H1 (cell line): ENCODE data around the gene NR4A2. TPM values are rescaled to one million over a fixed set of nuclear protein-coding genes. Genes with fewer than 3 reads are reported as not detected.

Source experiments
- CTCF ChIA-PET: fragments of 300-600 bp; sonication (Branson Sonifier 250); formaldehyde crosslinking; loops from one replicate; lab custom pipeline; 2021; ENCODE audit not compliant: partially characterized antibody; lab: Charles Lee
- POLR2A ChIA-PET: fragments of 300-600 bp; sonication (Branson Sonifier 250); formaldehyde crosslinking; loops from one replicate; lab custom pipeline; 2021; ENCODE audit warnings: inconsistent platforms; ENCODE audit not compliant: partially characterized antibody; lab: Charles Lee
- DNase-seq, 2 experiments: peaks; one replicate each; pipeline versions ENCODE4 v3.0.0 to v3.0.0-alpha.2; 2010 to 2022; ENCODE audit warnings: low spot score in 2 of 2, low read depth in 1 of 2, mixed read lengths in 1 of 2
- FAIRE-seq: peaks from 2 replicates; lab custom pipeline; 2011; peaks lifted over from hg19 to GRCh38; lab: Jason Lieb, UNC
- H2AFZ ChIP-seq: 2 replicates; pipeline ENCODE4 v1.8.1; 2012; ENCODE audit warnings: low read length, inconsistent platforms
- H2AK5ac ChIP-seq: 2 replicates; pipeline ENCODE4 v1.6.1; 2013; ENCODE audit warnings: low read depth, low read length
- H2BK120ac ChIP-seq: replicated peaks from 2 replicates; pipeline ENCODE3; 2013; ENCODE audit warnings: low read depth, low read length, inconsistent platforms
- H2BK12ac ChIP-seq: 2 replicates; pipeline ENCODE4 v1.6.1; 2013; ENCODE audit warnings: low read depth, low read length
- H2BK15ac ChIP-seq: 2 replicates; pipeline ENCODE4 v1.6.1; 2013; ENCODE audit warnings: low read length
- H2BK20ac ChIP-seq: 2 replicates; pipeline ENCODE4 v1.6.1; 2013; ENCODE audit warnings: low read length
- H2BK5ac ChIP-seq: 2 replicates; pipeline ENCODE4 v1.6.1; 2013; ENCODE audit warnings: low read depth, low read length
- H3K14ac ChIP-seq: 2 replicates; pipeline ENCODE4 v1.6.1; 2013; ENCODE audit warnings: inconsistent platforms; ENCODE audit not compliant: insufficient read length
- H3K18ac ChIP-seq: 2 replicates; pipeline ENCODE4 v1.6.1; 2013; ENCODE audit warnings: low read length; ENCODE audit errors: extremely low read depth
- H3K23ac ChIP-seq: 2 replicates; pipeline ENCODE4 v1.6.1; 2013; ENCODE audit warnings: inconsistent platforms; ENCODE audit not compliant: insufficient read length
- H3K23me2 ChIP-seq: 2 replicates; pipeline ENCODE4 v1.6.1; 2013; ENCODE audit warnings: low read depth, low read length
- H3K27ac ChIP-seq: 2 replicates; pipeline ENCODE4 v1.6.1; 2011; ENCODE audit warnings: low read depth, low read length, inconsistent platforms
- H3K27me3 ChIP-seq, 4 experiments: replicated peaks in 1 of 4; 1 replicate in 1 of 4; 2 replicates in 3 of 4; pipeline versions ENCODE4 v1.6.1 to v1.8.1; 2011 to 2013; ENCODE audit warnings: low read length in 3 of 4, mild to moderate bottlenecking in 3 of 4, inconsistent platforms in 2 of 4, mixed read lengths in 2 of 4, moderate library complexity in 1 of 4; ENCODE audit not compliant: control insufficient read depth in 3 of 4, insufficient read depth in 3 of 4; ENCODE audit errors: extremely low read depth in 1 of 4
- H3K36me3 ChIP-seq, 4 experiments: 2 replicates each; pipeline versions ENCODE4 v1.6.1 to v1.8.1; 2011 to 2013; ENCODE audit warnings: mild to moderate bottlenecking in 4 of 4, low read length in 3 of 4, moderate library complexity in 2 of 4, control low read depth in 1 of 4, inconsistent platforms in 1 of 4; ENCODE audit not compliant: insufficient read depth in 4 of 4, control insufficient read depth in 2 of 4
- H3K4ac ChIP-seq: replicated peaks from 2 replicates; pipeline ENCODE3; 2013; ENCODE audit warnings: low read length, low read depth, mixed read lengths, inconsistent platforms; ENCODE audit not compliant: insufficient read length
- H3K4me1 ChIP-seq, 4 experiments: replicated peaks in 1 of 4; 1 replicate in 1 of 4; 2 replicates in 3 of 4; pipeline versions ENCODE4 v1.6.1 to v1.8.1; 2011 to 2013; ENCODE audit warnings: low read length in 3 of 4, inconsistent platforms in 2 of 4, mixed read lengths in 1 of 4; ENCODE audit not compliant: insufficient read depth in 4 of 4, control insufficient read depth in 3 of 4
- H3K4me2 ChIP-seq, 2 experiments: 2 replicates each; pipeline versions ENCODE4 v1.6.1 to v1.8.1; 2011 to 2013; ENCODE audit warnings: low read depth in 2 of 2, low read length in 2 of 2, control low read depth in 1 of 2, inconsistent platforms in 1 of 2, mild to moderate bottlenecking in 1 of 2; ENCODE audit not compliant: insufficient read depth in 1 of 2
- H3K4me3 ChIP-seq, 4 experiments: fragments of 200-600, 300-600 bp in 1 of 4; sonication (generic), shearing (Covaris generic), sonication (Bioruptor Twin) in 1 of 4; 2 replicates each; pipeline versions ENCODE4 v1.5.1 to v1.8.1; 2011 to 2016; ENCODE audit warnings: low read length in 4 of 4, low read depth in 3 of 4, control low read depth in 2 of 4, inconsistent platforms in 2 of 4, mild to moderate bottlenecking in 2 of 4, mixed read lengths in 1 of 4, moderate library complexity in 1 of 4; ENCODE audit not compliant: insufficient read depth in 2 of 4; ENCODE audit errors: extremely low read depth in 1 of 4
- H3K56ac ChIP-seq: replicated peaks from 2 replicates; pipeline ENCODE3; 2013; ENCODE audit warnings: low read depth, mild to moderate bottlenecking, mixed read lengths, low read length, inconsistent platforms; ENCODE audit not compliant: insufficient read length
- H3K79me1 ChIP-seq: 2 replicates; pipeline ENCODE4 v1.6.1; 2013; ENCODE audit warnings: low read depth, low read length, control low read depth
- H3K79me2 ChIP-seq, 2 experiments: 2 replicates each; pipeline versions ENCODE4 v1.6.1 to v1.8.1; 2012 to 2013; ENCODE audit warnings: low read length in 2 of 2, mild to moderate bottlenecking in 2 of 2, inconsistent platforms in 1 of 2; ENCODE audit not compliant: insufficient read depth in 2 of 2, control insufficient read depth in 1 of 2
- H3K9ac ChIP-seq, 4 experiments: replicated peaks in 1 of 4; 1 replicate in 1 of 4; 2 replicates in 3 of 4; pipeline versions ENCODE4 v1.6.1 to v1.8.1; 2011 to 2013; ENCODE audit warnings: low read depth in 3 of 4, low read length in 3 of 4, control low read depth in 2 of 4, mild to moderate bottlenecking in 2 of 4, moderate library complexity in 2 of 4, inconsistent platforms in 1 of 4; ENCODE audit errors: extremely low read depth in 1 of 4
- H3K9me3 ChIP-seq, 2 experiments: 2 replicates each; pipeline versions ENCODE4 v1.6.1 to v1.8.1; 2012 to 2013; ENCODE audit warnings: mild to moderate bottlenecking in 2 of 2, moderate library complexity in 2 of 2, control low read depth in 1 of 2, inconsistent platforms in 1 of 2, low read depth in 1 of 2, low read length in 1 of 2, mixed read lengths in 1 of 2; ENCODE audit not compliant: insufficient read depth in 2 of 2
- H4K20me1 ChIP-seq, 2 experiments: replicated peaks in 1 of 2; 2 replicates each; pipeline versions ENCODE3 to v1.8.1; 2011 to 2013; ENCODE audit warnings: inconsistent platforms in 2 of 2, low read length in 2 of 2, mild to moderate bottlenecking in 1 of 2; ENCODE audit not compliant: insufficient read depth in 2 of 2, control insufficient read depth in 1 of 2
- H4K5ac ChIP-seq: 2 replicates; pipeline ENCODE4 v1.6.1; 2013; ENCODE audit warnings: low read length, low read depth, mixed read lengths, inconsistent platforms; ENCODE audit not compliant: insufficient read length
- H4K8ac ChIP-seq: 2 replicates; pipeline ENCODE4 v1.8.0; 2013; ENCODE audit warnings: mild to moderate bottlenecking, moderate library complexity, low read length, inconsistent platforms; ENCODE audit not compliant: insufficient read depth; ENCODE audit errors: extremely low read depth
- H4K91ac ChIP-seq: replicated peaks from 2 replicates; pipeline ENCODE3; 2013; ENCODE audit warnings: low read length, mixed read lengths, inconsistent platforms; ENCODE audit not compliant: insufficient read length
- CTBP2 ChIP-seq: IDR thresholded peaks from 2 replicates; pipeline ENCODE4 v1.7.0; 2011; ENCODE audit warnings: borderline replicate concordance, mild to moderate bottlenecking, moderate library complexity, mixed read lengths, low read length; ENCODE audit not compliant: insufficient read depth, insufficient read length
- EZH2 ChIP-seq: fragments of 200-600 bp; sonication (generic); IDR thresholded peaks from 2 replicates; pipeline ENCODE4 v1.7.1; 2012; ENCODE audit warnings: low read depth, mild to moderate bottlenecking, moderate library complexity, low read length, inconsistent platforms; ENCODE audit not compliant: severe bottlenecking
- KDM4A ChIP-seq: IDR thresholded peaks from one replicate; pipeline ENCODE4 v1.7.1; 2012; ENCODE audit warnings: low read depth, mild to moderate bottlenecking, moderate library complexity, low read length, inconsistent platforms; ENCODE audit not compliant: severe bottlenecking
- POU5F1 ChIP-seq: IDR thresholded peaks from 2 replicates; pipeline ENCODE4 v1.6.1; 2011; ENCODE audit warnings: low read depth, mild to moderate bottlenecking, low read length, moderate library complexity
- RNF2 ChIP-seq: fragments of 200-900, 300-1000 bp; sonication (generic); IDR thresholded peaks from 2 replicates; pipeline ENCODE4 v1.7.1; 2016; ENCODE audit warnings: borderline replicate concordance, low read depth, mild to moderate bottlenecking, antibody characterized with exemption, low read length; ENCODE audit not compliant: poor library complexity, severe bottlenecking; ENCODE audit errors: missing control alignments
- SUZ12 ChIP-seq: fragments of 200-600 bp; sonication (generic); IDR thresholded peaks from 2 replicates; pipeline ENCODE4 v1.6.1; 2012; ENCODE audit warnings: mild to moderate bottlenecking, inconsistent platforms, low read length, moderate library complexity, mixed read lengths
- WGBS, 2 experiments: shearing (Covaris generic) in 1 of 2; methylation state at CpG; one replicate each; pipeline versions ENCODE4 v1.1.6 to v1.1.7; 2013 to 2015; ENCODE audit warnings: low lambda C conversion rate in 2 of 2, mixed read lengths in 2 of 2, inconsistent platforms in 1 of 2, low coverage in 1 of 2, missing lambda C conversion rate in 1 of 2; ENCODE audit not compliant: insufficient replicate concordance in 2 of 2, insufficient coverage in 1 of 2, insufficient read length in 1 of 2; ENCODE audit errors: extremely low coverage in 1 of 2, missing lambda C conversion rate in 1 of 2; 5-methylcytosine and 5-hydroxymethylcytosine counted together
- polyA plus RNA-seq, 7 experiments: library from polyadenylated mRNA; depleted of rRNA in 3 of 7; stranded (reverse) in 5 of 7; unstranded in 2 of 7; fragments of >200 nt in 5 of 7; fragments of 200-250 nt in 2 of 7; gene quantifications; 1 replicate in 5 of 7; 2 replicates in 1 of 7; 4 replicates in 1 of 7; pipeline versions ENCODE4 v1.2.1 to v1.2.3, GENCODE V29; 2011 to 2013; ENCODE audit warnings: missing spikeins in 2 of 7, mixed read lengths in 2 of 7
- total RNA-seq: library from RNA; stranded (reverse); fragmentation: NEBNext Ultra II Directional; extraction: Animal tissue kit (Norgen Biotek cat#: 25700); gene quantifications from 2 replicates; pipeline ENCODE4 v1.2.1, GENCODE V29; 2021
- TF ChIP-seq, protein P1 (sequence below): IDR thresholded peaks from 2 replicates; pipeline ENCODE4 v1.6.1; 2011; ENCODE audit warnings: low read length, improper control_type of control experiment
- TF ChIP-seq, protein P2 (sequence below): IDR thresholded peaks from 2 replicates; pipeline ENCODE4 v1.6.1; 2012; ENCODE audit warnings: inconsistent platforms

The NR4A2 gene
- total and polyA plus RNA-seq, 2 of the 8 experiments (the other 6 are each of a cell fraction or from before 2014, with no cell fraction given): 0.15 to 1.7 TPM

DNA sequence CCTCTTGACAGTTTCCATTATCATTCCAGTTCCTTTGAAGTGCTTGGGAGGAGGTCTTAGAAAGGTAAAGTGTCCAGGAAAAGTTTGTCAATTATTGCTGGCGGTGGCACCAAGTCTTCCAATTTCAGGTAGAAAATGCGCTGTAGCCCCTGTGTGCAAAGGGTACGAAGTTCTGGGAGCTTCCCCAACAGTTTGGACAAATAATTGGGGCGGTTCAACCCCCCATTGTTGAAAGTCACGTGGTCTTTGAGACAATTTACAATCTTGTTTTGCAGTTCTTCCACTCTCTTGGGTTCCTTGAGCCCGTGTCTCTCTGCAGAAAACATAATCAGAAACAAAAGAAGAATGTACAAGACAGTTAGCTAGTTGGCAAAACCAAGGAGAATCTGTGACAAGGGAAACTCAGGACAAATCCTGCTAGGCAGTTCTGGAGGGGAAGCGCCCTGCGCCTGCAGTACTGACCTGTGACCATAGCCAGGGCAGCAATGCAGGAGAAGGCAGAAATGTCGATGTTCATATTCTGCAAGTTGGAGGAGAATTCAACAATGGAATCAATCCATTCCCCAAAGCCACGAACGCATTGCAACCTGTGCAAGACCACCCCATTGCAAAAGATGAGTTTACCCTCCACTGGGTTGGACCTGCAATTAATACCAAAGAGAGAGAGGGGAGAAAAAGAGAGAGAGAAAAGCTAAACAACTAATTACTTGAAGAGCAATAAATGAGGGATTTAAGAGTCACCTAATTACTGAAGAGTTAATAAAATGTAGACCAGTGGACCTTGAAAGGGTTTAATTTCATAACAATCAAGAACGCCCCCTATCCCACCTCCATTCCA is 6.6 kb downstream of the NR4A2 start:
- H3K27me3 ChIP-seq: peaks cover 80 to 100% (median 95%) of the 10 kb centered on the region in 4 experiments
- H3K4me3 ChIP-seq: peak overlapping the region in 1 of 4 experiments; percentile 36; a peak in 1 of 8 replicates
- CTCF ChIA-PET: interaction anchor here (2.7 kb wide), 1 partner anchor 9 kb away, joined by 16 read pairs; no protein-coding TSS in a partner anchor

More for the DNA sequence above, 6.6 kb downstream of the NR4A2 start:
- no peak overlapping the region for H3K18ac ChIP-seq
- H3K36me3 ChIP-seq: no peaks in the 10 kb centered on the region
- H3K23me2 ChIP-seq: peaks cover 17% of the 10 kb centered on the region; the same call in 1 of the 2 replicates
- POLR2A ChIA-PET: no interaction called here
- H3K79me1 ChIP-seq: no peaks in the 10 kb centered on the region
- H2AFZ ChIP-seq: no peak overlapping the region
- H3K14ac ChIP-seq: no peak overlapping the region
- no peak overlapping the region for H2AK5ac ChIP-seq
- H3K23ac ChIP-seq: no peak overlapping the region
- no peak overlapping the region for H2BK12ac ChIP-seq
- peaks cover 18 to 34% (median 24%) of the 10 kb centered on the region in 4 experiments for H3K4me1 ChIP-seq
- no peak overlapping the region for H3K56ac ChIP-seq
- H4K8ac ChIP-seq: no peak overlapping the region
- no peak overlapping the region for H3K9ac ChIP-seq
- H4K20me1 ChIP-seq: peaks cover 7 to 14% of the 10 kb centered on the region in 2 experiments
- H2BK5ac ChIP-seq: no peak overlapping the region
- DNase-seq: no peak
- H2BK20ac ChIP-seq: no peak overlapping the region
- FAIRE-seq: no peak
- 14% methylated on average over 12 of the region's 12 CpGs; no CpG with 5 or more reads in 1 of the 2 experiments for WGBS, 2 experiments
- peak overlapping the region; percentile 56 to 89 for H3K4me2 ChIP-seq
- H4K5ac ChIP-seq: no peak overlapping the region
- H3K27ac ChIP-seq: no peak overlapping the region
- no peaks in the 10 kb centered on the region; a peak in 1 of 4 replicates for H3K9me3 ChIP-seq
- H3K4ac ChIP-seq: no peak overlapping the region
- no peak overlapping the region for H2BK15ac ChIP-seq
- no peak overlapping the region for H2BK120ac ChIP-seq
- H3K79me2 ChIP-seq: no peaks in the 10 kb centered on the region
- TF ChIP-seq RNF2: peak; percentile 72
- TF ChIP-seq, protein P1, sequence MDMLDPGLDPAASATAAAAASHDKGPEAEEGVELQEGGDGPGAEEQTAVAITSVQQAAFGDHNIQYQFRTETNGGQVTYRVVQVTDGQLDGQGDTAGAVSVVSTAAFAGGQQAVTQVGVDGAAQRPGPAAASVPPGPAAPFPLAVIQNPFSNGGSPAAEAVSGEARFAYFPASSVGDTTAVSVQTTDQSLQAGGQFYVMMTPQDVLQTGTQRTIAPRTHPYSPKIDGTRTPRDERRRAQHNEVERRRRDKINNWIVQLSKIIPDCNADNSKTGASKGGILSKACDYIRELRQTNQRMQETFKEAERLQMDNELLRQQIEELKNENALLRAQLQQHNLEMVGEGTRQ: 0 out of 2 replicates have a peak, but pooled peaks have one; percentile 1
- TF ChIP-seq KDM4A: no peak
- TF ChIP-seq CTBP2: no peak
- peak; percentile 43 for TF ChIP-seq EZH2
- TF ChIP-seq, protein P2, sequence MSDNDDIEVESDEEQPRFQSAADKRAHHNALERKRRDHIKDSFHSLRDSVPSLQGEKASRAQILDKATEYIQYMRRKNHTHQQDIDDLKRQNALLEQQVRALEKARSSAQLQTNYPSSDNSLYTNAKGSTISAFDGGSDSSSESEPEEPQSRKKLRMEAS: no peak
- TF ChIP-seq POU5F1: no peak
- TF ChIP-seq SUZ12: peak; percentile 65
- no peak overlapping the region for H4K91ac ChIP-seq
